ENCODE measurements around the gene C4orf36.

The C4orf36 gene

DNA sequence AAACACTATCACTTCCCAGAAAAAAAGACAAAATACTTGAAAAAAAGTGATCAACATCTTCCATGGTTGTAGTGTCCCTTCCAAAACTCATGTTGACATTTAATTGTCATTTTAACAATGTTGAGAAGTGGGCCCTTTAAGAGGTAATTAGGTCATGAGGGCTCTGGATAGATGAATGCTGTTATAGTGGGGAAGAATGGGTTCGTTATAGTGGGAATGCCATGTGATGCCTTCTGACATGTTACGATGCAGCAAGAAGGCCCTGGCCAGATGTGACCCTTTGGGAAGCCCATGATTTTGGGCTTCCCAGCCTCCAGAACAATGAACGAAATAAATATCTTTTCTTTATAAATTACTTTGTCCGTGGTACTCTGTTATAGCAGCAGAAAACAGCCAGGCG is 39.0 kb downstream of the C4orf36 start:
- DNase-seq: no peak

DNA sequence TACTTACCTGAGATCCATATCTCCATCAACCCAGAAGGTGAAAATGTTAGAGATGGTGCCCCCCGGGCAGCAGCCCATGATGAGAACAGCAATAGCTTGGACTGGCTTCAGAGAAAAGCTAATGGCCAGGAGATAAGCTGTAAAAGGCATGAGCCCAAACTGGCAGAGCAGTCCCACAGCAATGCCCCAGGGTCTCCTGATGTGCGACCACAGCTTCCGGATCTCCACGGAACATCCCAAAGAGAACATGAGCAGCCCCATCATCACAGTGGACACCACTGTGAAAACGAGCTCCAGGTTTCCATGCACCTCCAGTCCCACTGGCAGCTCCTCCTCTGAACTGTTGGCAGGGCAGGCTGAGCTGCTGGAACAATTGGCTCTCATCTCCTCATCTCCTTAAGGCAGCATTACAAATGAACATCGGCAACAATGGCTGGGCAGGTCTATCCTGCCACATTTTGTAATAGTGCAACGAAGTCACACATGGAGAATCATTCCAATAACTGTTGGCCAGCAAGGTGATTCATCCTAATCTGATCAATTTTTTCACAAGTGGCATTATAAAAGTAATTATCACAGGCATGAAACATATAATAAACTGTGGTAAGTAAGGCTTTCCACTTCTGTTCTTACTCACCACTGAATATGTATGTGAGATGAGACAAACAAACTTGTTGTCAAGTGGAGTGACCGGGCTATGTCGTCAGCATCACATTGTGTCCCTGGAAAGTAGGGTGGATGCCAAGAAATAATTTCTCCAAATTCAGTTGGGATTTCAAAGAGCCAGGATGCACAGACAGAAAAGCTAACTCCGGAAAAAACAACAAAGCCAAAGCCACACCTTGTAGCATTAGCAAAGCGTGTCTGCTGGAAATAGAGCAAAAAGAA is 43.2 kb downstream of the C4orf36 start, which contains the start of gene SLC10A6:
TSS of gene SLC10A6 (minus strand) at position 653 of the 888 bp plus-strand sequence. CDS start at position 384, 269 bp downstream.
- no peak for DNase-seq

DNA sequence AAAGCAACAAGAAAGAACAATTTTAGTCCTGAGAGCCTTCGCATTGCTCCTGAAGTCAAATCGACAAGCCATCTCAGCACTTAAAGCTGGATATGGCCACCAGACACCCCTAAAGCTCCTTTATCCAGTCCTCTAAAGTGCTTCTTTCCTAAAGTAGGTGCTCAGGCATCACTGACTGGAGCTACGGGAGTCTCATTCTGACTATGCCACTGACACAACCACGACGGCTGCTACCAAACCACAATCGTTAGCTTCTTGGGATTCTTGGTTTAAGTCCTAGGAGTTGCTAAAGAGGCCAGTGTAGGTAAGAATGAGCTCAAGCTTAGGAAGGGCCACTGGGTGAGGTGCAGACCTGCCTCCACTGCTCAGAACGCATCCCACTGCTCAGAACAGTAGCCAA is 44.1 kb downstream of the C4orf36 start:
- no peak for DNase-seq

DNA sequence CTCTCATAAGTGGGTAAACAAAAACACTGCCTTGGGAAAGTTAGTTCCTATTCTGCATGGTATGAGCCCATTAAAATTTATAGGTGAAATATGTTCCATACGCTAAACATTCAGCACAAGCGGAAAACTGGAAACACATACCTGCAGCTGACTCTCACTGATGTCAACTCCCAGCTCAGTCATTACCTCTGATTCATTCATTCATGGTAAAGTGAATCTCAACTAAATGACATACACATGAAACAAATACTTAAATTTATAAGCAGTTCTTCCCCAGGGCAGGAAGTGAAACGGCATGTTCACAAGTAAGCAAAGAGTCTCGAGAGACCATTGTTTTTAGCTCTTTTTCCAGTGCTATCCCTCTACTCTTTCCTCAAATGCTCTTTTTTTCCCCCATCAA is 44.7 kb downstream of the C4orf36 start:
- no peak for DNase-seq

DNA sequence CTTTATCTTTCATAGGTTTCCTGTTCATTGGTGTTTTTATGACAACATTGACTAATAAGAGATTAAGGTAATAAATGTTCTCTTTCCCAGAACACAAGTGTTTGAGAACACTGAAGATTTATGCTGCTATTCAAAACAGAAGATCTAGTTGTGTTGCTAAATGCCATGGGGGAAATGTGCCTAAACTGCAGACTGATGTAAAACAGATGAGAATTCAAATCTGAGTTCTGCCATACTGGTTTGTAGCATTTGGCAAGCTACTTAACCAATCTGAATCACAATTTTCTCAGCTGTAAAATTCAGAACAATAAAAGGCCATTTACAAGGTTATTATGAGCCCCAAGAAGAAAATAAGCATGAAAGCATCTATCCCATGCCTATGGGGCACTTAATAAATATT is 45.3 kb downstream of the C4orf36 start:
- DNase-seq: no peak

DNA sequence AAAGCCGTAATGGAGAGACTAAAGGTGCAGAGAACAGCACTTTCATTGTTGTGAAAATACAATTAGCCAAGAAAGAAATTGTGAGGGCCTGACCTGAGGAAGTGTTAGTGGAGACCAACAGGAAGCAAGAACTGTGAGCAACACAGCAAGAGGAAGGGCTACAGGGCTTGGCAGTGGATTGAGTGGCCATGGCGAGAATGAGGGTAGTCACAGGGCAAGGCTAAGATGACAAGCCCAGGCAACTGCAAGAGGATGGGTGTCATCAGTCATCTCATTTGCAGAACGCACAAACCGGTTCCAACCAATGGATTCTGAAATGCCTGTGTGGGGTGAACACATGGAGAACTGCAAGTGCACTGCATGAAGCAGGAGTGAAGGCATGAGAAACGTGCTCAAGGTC is 46.6 kb downstream of the C4orf36 start:
- no peak for DNase-seq

DNA sequence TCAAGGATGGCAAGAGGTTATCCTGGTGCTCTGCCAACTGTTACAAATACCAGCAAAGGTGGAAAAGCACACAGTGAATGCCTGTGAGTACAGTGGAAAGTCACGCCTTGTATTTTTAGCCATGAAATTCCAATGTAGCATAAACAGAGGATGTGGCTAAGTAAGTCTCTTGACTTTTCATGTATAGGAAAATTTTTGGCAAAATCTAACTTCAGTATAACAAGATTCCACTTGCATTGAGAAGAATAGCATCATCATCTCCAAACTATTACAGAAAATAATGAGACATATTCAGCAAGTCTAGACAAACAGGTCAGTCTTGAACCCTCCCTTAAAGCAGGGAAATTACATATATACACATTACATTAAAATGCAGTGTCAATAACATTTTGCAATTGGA is 50.9 kb downstream of the C4orf36 start:
- no peak for DNase-seq

DNA sequence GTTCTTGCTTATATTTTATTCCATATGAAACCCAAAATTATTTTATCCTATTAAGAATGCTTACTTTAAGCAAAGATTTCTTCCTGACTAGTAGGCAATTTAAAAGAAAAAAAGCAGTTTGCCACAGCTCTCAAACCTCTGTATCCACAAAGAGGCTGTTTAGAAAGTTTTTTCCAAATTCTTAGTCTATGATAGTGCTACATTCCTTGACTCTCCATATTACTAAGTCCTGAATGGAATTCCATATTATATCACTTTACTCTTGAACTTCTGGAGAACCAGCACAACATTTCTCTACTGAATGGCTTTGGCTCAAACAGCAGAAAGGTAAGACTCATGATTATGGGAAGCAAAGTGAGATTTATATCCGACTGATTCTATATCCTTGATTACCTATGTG is 51.4 kb downstream of the C4orf36 start:
- DNase-seq: no peak

DNA sequence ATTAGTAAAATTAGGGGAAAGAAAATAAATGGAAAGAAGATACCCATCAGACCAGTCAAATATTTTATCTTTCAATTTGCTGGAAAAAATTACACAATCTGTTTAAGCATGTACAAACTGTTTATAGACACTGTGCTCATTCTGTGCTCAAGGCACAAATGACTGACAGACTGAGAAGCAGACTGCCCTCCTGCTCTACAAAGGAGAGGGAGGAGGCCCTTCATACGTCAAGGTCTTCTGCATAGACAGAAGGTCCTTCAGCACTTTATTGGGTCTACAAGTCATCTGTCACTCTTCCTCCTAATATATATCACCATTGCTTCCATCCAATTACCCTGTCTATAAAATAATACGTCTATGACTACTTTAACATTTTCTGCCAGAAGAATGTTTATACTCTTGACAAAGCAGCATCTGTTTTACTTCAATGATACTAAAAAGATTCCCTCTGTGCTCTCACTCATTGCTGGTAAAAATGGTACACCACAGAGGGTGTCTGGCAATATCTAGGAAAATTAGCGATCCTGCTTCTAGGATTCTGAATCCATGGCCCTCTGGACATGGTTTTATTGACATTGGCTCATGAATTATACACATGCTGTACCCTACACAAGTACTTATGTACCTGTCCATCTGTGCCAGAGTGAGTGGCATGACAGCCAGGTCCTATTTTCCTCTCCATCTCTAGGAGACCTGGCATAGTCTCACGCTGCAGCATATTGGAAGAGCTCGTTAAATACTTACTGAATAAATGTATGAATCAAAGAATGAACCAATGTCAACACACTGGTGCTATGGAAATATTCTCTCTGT is 54.3 kb downstream of the C4orf36 start:
- DNase-seq: no peak

DNA sequence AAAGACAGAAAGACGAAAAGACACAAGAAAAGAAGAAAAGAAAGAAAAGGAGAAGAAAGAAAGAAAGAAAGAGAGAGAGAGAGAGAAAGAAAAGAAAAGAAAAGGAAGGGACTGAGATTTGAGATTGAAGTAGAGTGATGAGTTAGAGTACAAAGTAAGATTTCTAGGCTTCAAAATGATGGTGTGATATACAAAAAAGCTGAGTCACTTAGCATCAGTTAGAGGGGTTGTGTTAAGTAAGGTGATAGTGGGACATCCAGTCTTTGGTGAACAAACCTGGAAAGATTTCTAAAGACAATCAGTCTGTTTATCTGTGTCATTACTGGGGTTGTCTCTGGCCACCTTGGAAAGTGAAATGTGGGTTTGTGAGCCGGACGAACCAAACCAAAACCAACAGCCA is 56.5 kb downstream of the C4orf36 start:
- DNase-seq: no peak

DNA sequence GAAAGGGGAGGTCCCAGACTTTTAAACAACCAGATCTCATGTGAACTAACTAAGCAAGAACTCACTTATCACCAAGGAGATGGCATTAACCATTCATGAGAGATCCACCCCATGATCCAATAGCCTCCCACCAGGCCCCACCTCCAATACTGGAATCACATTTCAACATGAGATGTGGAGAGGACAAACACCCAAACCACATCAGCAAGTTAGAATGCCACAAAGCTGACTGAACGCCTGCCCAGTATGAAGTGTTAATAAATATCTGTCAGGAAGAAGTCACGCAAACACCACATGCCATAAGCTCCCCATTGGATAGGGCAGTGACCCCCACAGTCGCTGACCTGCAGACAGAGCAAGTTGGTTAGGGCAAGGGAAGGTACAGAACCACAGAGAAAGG is 57.3 kb downstream of the C4orf36 start:
- no peak for DNase-seq

DNA sequence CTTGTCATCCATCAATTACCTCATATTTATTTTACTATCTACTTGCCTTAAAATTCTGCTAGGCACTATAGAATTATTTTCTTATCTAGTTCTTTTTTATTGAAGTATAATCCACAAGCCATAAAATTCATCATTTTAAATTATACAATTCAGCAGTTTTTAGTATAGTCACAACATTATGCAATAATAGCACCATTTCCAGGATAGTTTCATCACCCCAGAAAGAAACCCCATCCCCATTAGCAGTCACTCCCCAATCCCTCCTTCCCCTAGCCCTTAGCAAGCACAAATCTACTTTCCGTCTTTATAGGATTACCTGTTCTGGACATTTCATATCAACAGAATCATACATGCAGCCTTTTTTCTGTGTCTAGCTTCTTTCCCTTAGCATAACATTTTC is 58.6 kb downstream of the C4orf36 start:
- DNase-seq: no peak

DNA sequence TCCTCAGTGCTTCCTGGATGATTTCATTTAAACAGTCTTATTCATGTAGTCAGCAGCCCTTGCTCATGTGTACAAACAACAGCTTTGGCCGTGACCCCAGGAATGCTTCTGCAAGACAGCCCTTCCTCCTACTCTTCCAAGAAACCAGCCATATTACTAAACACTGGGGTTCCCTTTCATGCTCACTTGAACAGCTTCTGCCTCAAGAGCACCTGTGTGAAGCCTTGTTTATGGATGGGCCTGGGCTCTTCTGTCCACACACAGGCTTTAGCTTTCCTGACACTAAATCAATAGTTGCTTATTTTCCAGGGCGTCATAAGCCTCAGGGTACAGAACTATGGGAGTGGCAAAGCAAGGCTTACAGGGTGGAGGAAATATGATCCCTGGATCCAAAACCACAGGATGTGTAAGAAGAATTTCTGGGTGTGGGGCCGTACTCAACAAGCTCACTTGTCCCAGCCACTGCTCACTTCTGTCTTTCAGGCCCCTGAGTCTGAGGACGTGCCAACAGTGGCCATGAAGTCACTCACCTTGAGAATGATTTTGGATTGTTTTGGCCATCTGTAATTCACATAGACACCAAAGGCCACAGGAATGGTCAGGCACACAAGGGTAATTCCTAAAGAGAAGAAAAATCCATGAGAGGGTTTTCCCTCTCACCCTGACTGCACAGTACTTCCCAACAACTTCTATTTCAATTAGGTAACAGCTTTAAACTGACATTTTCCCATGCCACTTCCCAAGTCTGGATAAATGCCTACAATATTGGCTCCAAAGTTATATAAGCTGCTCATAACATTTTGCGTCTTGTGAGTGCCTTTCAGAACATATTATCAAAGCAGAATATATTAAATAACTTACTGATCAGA is 60.7 kb downstream of the C4orf36 start:
- DNase-seq: no peak
